Measurements from ENCODE around the gene KIF26B. TPM values are rescaled to one million over a fixed set of nuclear protein-coding genes. Genes with fewer than 3 reads are reported as not detected.

Gene KIF26B
- total RNA-seq, 2 donors from 2014 or later, result 0.83 to 1.3 TPM

DNA sequence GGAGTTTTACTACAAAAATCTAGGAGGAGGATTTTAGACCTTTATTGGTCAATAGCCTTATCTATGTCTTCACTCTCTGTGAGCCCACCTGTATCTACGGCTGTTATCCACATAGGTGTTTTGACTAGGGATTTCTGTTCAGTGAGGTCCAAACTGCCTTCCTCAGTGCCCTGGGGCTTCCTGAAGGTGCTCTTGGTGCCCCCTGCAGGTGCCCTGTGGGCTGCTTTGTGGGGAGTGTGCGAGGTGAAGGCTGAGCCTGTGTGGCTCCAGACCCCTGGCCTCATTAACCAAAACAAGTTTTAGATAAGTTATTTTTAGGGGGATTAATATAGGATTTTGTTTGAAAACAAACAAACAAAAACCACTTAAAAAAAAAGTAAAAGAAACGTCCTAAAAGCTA lies 122.5 kb downstream of the KIF26B start:
- no peaks in the 10 kb centered on the region for H3K27me3 ChIP-seq
- H3K9me3 ChIP-seq, result no peaks in the 10 kb centered on the region
- no peak for TF ChIP-seq CTCF (IDR thresholded peaks at IDR 0.05)
- H3K27ac ChIP-seq, result no peak overlapping the region
- H3K36me3 ChIP-seq, result no peaks in the 10 kb centered on the region
- DNase-seq (ENCODE audit: low spot score), result no peak
- no peaks in the 10 kb centered on the region for H3K4me1 ChIP-seq
- H3K4me3 ChIP-seq, result no peak overlapping the region

GRCh38 chr1:245278846-245279245 lies 124.1 kb downstream of the KIF26B start:
- Histone ChIP-seq H3K27ac (no peak overlapping the region), H3K36me3 (no peaks in the 10 kb centered on the region), H3K27me3 (no peaks in the 10 kb centered on the region), H3K4me3 (no peak overlapping the region), H3K9me3 (peaks cover 0 to 7% of the 10 kb centered on the region in 2 donors), H3K4me1 (no peaks in the 10 kb centered on the region)
- no peak for DNase-seq (ENCODE audit: low spot score)
- no peak for TF ChIP-seq CTCF (IDR thresholded peaks at IDR 0.05)

GRCh38 chr1:245279346-245279745 lies 124.6 kb downstream of the KIF26B start:
- H3K27ac ChIP-seq, result no peak overlapping the region
- H3K27me3 ChIP-seq, result no peaks in the 10 kb centered on the region
- no peaks in the 10 kb centered on the region for H3K4me1 ChIP-seq
- H3K4me3 ChIP-seq, result no peak overlapping the region
- no peaks in the 10 kb centered on the region for H3K36me3 ChIP-seq
- H3K9me3 ChIP-seq, result peaks cover 0 to 7% of the 10 kb centered on the region in 2 donors
- no peak for TF ChIP-seq CTCF (IDR thresholded peaks at IDR 0.05)
- no peak for DNase-seq (ENCODE audit: low spot score)

- Histone ChIP-seq H3K27ac (no peak overlapping the region), H3K9me3 (peaks cover 0 to 7% of the 10 kb centered on the region in 2 donors), H3K27me3 (no peaks in the 10 kb centered on the region), H3K4me3 (no peak overlapping the region), H3K4me1 (no peaks in the 10 kb centered on the region), H3K36me3 (no peaks in the 10 kb centered on the region)
- TF ChIP-seq CTCF (IDR thresholded peaks at IDR 0.05), result no peak
- DNase-seq (ENCODE audit: low spot score), result no peak
Measured at GRCh38 chr1:245283001-245283400, 128.2 kb downstream of the KIF26B start.

DNA sequence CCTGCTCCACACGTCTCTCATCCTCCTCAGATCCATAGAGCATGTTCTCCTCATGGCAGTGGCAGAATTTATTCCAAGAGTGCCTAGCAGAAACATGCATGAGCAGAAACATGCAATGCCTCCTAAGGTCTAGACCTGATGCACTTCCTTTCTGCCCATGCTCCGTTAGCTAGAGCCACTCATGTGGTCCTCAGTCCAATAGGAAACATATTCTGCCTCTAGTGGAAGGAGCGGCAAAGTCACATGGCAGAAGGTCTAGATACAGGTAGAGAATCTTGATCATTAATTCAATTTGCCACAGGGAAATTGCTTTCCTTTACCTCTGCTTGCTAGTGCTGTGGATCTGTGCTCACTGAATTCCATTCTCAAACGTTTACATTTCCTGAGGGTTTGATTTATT lies 130.4 kb downstream of the KIF26B start:
- no peaks in the 10 kb centered on the region for H3K36me3 ChIP-seq
- H3K9me3 ChIP-seq, result peaks cover 0 to 7% of the 10 kb centered on the region in 2 donors
- no peaks in the 10 kb centered on the region for H3K27me3 ChIP-seq
- H3K4me1 ChIP-seq, result no peaks in the 10 kb centered on the region
- TF ChIP-seq CTCF (IDR thresholded peaks at IDR 0.05), result no peak
- no peak overlapping the region for H3K27ac ChIP-seq
- H3K4me3 ChIP-seq, result no peak overlapping the region
- no peak for DNase-seq (ENCODE audit: low spot score)

DNA sequence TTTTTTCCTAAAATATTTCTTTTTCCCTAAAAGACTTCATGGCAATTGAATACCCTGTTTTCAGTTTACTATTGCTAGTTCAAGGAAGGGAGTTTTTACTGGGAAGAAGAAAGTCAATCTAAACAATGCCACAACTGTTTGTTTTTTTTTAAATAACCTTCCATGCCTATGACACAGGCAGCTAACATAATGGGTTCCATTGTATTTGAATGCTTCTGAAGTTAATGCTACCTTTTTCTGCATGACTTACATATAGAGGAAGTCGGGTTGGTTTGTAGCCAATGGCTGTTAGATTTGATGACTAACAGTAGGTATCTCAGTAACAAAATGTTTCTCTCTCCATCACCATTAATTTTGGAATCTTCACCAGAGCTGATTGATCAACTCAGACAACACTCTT lies 134.0 kb downstream of the KIF26B start:
- DNase-seq (ENCODE audit: low spot score), result no peak
- H3K27ac ChIP-seq, result no peak overlapping the region
- H3K4me1 ChIP-seq, result no peaks in the 10 kb centered on the region
- H3K36me3 ChIP-seq, result no peaks in the 10 kb centered on the region
- no peaks in the 10 kb centered on the region for H3K27me3 ChIP-seq
- TF ChIP-seq CTCF (IDR thresholded peaks at IDR 0.05), result no peak
- H3K9me3 ChIP-seq, result no peaks in the 10 kb centered on the region
- no peak overlapping the region for H3K4me3 ChIP-seq
